Measurements from ENCODE around the gene HDAC9.

The HDAC9 gene

DNA sequence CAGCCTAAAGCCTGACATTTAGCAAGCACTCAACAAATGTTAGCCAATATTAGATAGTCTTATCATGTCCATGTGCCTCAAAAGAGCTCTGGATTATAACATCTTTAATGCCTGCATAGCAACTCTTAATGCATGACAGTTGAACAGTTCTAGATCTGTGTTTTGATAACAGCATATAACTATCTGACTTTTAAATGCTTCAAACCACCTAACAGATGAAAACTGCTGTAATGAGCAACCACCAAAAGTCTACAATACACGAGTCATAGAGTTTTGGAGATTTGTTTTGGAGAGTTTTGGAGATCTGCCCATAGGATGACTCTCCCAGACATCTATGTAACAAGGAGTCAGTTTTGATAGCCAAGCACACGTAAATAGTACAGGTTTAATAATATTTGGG, 394.6 kb downstream of the HDAC9 start:
- DNase-seq (no peak), ATAC-seq (no peak)
- Mint-ChIP-seq H3K27ac (no peak overlapping the region), H3K27me3 (no peaks in the 10 kb centered on the region), H3K36me3 (ENCODE audit: low read depth) (no peaks in the 10 kb centered on the region), H3K9me3 (peaks cover 5% of the 10 kb centered on the region), H3K4me1 (no peaks in the 10 kb centered on the region), H3K4me3 (no peak overlapping the region)

DNA sequence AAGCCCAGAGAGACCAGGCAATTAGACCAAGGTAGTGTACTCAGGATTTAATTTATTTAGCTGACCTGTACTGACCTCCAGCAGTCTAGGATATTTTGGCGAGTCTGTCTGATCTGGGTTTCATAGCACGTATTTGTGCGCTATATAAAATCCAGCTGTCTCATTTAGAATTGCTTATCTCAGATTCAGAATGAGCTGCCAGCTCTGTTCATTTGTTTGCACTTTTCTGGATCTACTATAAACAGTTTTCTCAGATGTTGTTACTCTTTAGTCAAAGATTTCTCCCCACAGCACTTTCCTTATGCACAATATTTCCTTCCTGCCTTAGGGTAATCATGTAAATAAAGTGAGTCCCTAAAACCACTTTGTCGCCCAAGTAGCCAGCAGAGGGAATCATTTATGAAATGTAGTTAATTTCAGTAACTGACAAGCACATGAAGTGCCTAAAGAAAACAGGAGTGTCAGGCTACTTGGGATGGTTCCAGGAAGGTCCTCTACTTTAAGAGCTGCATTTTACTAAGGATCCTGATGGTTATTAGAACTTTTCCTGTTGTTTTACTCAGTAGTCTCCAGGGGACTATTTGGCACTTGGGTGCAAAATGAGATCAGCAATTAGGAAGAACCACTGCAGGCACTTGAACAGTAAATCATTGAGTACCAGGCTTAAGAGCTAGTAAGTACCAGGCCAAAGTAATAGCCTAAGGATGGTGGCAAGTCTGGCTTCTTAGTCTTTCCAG, 395.5 kb downstream of the HDAC9 start:
- H3K27me3 Mint-ChIP-seq = no peaks in the 10 kb centered on the region
- no peaks in the 10 kb centered on the region for H3K4me1 Mint-ChIP-seq
- peaks cover 5% of the 10 kb centered on the region for H3K9me3 Mint-ChIP-seq
- no peak for ATAC-seq
- no peak overlapping the region for H3K27ac Mint-ChIP-seq
- DNase-seq = no peak
- no peak overlapping the region for H3K4me3 Mint-ChIP-seq
- H3K36me3 Mint-ChIP-seq (ENCODE audit: low read depth) = no peaks in the 10 kb centered on the region

DNA sequence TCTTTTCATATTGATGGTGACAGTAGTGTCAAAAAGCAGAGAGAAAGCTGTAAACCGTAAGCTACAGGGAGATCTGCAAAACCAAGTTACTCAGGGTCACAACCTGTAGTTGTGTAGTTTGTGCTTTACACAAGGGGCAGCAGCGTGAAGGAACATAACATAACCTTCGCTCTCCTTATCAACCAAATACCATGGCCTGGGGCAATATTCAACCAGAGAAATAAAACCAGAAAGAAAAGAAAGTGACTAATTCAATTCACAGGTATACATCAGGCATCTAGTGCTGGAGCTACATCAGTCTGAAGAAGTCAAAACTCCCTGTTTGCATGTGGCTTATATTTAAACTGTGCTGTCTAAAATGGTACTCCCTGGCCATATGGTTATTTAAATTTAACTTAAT, 397.6 kb downstream of the HDAC9 start:
- no peak for ATAC-seq
- H3K9me3 Mint-ChIP-seq = peaks cover 5% of the 10 kb centered on the region
- H3K4me1 Mint-ChIP-seq = no peaks in the 10 kb centered on the region
- no peak for DNase-seq
- no peaks in the 10 kb centered on the region for H3K27me3 Mint-ChIP-seq
- no peaks in the 10 kb centered on the region for H3K36me3 Mint-ChIP-seq (ENCODE audit: low read depth)
- no peak overlapping the region for H3K4me3 Mint-ChIP-seq
- H3K27ac Mint-ChIP-seq = no peak overlapping the region

DNA sequence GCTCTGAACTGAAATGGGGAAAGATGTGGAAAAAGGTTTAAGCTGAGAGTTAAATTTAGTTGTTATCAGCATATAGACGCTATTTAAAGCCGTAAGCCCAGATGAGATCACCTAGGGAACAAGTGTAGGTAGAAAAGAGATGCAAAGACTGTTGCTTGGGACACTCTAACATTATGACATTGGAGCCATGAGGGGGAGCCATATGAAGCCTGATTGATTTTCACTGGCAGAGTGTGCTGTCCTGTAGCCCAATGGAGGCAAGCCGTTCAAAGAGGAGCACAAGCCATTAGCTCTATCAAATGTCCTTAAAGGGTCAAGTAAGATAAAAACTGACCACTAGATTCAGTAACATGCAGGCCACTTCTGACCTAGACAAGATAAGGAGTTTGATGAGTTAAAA, 398.6 kb downstream of the HDAC9 start:
- Mint-ChIP-seq H3K27ac (no peak overlapping the region), H3K4me3 (no peak overlapping the region), H3K27me3 (no peaks in the 10 kb centered on the region)

DNA sequence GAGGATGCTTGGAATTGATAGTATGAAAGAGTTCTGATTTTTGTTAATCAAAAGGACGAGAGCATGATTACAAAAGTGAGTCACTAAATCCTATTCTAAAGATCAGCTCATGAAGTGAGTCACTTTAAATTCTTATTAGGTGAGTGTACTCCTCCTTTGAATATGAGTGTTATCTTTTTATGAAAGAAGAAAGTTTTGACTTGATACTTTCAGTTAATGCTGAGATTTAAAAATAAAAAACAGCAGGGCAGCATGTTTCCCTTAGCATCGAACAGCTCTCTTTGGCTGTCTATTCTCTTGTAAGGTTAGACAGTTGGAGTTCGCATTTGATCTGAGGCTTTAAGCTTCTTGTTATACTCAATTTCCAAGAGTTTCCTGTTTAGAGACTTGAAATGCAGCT, 399.9 kb downstream of the HDAC9 start:
- H3K27me3 Mint-ChIP-seq = no peaks in the 10 kb centered on the region
- H3K36me3 Mint-ChIP-seq (ENCODE audit: low read depth) = no peaks in the 10 kb centered on the region
- no peak for DNase-seq
- no peak overlapping the region for H3K27ac Mint-ChIP-seq
- H3K9me3 Mint-ChIP-seq = no peaks in the 10 kb centered on the region
- no peaks in the 10 kb centered on the region for H3K4me1 Mint-ChIP-seq
- no peak overlapping the region for H3K4me3 Mint-ChIP-seq
- no peak for ATAC-seq

More for the DNA sequence above, 398.6 kb downstream of the HDAC9 start:
- Mint-ChIP-seq H3K9me3 (no peaks in the 10 kb centered on the region), H3K4me1 (no peaks in the 10 kb centered on the region), H3K36me3 (ENCODE audit: low read depth) (no peaks in the 10 kb centered on the region)
- ATAC-seq = no peak
- no peak for DNase-seq

DNA sequence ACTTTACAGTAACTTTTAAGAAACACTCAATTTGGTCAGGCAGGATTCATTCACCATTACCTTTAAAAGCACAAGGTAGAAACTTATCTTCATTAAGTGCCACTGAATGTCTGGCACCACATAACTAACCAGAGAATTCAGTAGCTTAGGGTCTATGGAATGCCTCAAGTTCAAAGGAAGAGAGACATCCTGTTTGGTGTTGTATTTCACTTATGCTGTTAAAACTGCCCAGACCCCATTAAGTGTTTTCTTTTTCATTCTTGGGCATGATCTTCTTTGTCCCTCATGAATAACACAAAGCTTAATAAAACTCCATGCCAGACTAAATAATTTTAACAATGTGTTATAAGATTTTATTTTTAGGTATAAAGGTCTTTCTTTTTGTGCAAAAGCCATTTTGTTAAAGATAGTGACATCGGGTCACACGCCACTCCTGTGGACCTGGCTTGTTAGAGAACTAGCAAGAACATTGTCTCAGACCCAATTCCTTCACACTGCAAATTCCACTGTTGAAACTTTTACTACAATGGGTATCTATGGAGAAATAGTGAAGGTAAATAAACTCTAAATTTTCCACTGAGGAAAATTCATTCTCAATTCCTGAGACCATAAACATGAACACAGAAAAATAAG, 400.9 kb downstream of the HDAC9 start:
- Mint-ChIP-seq H3K4me1 (no peaks in the 10 kb centered on the region), H3K27me3 (no peaks in the 10 kb centered on the region), H3K36me3 (ENCODE audit: low read depth) (no peaks in the 10 kb centered on the region), H3K9me3 (no peaks in the 10 kb centered on the region), H3K27ac (no peak overlapping the region), H3K4me3 (no peak overlapping the region)
- ATAC-seq = no peak
- DNase-seq = no peak

DNA sequence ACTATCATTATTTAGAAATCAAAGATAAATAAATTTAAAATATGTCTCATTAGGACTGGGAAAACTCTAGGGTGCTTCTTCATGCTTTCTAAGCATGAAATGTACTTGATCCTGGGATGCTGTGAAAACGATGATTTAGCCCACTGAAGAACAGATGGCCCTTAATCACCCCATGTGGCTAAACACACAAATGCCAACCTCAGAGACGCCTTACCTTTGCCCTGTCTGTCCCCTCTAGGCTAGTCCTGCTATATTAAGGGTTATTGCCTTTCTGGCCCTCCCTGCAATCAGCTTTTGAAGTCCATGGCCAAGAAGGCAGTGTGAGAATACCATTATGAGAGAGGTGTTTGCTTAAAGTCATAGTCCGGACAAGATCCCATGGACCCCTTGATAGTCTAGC, 404.7 kb downstream of the HDAC9 start:
- no peak overlapping the region for H3K27ac Mint-ChIP-seq
- ATAC-seq (no peak), DNase-seq (no peak)
- H3K27me3 Mint-ChIP-seq = no peaks in the 10 kb centered on the region
- no peaks in the 10 kb centered on the region for H3K36me3 Mint-ChIP-seq (ENCODE audit: low read depth)
- H3K9me3 Mint-ChIP-seq = peaks cover 8% of the 10 kb centered on the region
- no peak overlapping the region for H3K4me3 Mint-ChIP-seq
- no peaks in the 10 kb centered on the region for H3K4me1 Mint-ChIP-seq

DNA sequence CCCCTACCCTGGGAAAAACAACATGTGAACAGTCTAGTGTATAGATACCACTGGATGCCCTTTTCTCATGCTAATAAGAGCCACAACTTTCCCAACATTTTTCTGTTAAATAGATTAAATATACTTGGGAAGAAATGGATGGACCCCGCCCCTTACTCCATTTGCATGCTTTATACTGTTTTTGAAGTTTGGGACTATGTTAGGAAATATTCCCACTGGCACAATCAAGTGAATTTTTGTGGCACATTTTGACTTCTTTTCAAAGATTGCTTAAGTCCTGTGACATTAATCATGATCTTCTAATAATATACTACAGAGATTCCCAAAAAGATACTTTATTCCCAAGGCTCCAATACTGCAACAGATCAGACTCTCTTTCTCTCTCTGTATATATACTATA, 405.3 kb downstream of the HDAC9 start:
- Mint-ChIP-seq H3K4me3 (no peak overlapping the region), H3K27me3 (no peaks in the 10 kb centered on the region), H3K9me3 (peaks cover 9% of the 10 kb centered on the region), H3K36me3 (ENCODE audit: low read depth) (no peaks in the 10 kb centered on the region), H3K4me1 (no peaks in the 10 kb centered on the region), H3K27ac (no peak overlapping the region)
- DNase-seq = no peak
- no peak for ATAC-seq

DNA sequence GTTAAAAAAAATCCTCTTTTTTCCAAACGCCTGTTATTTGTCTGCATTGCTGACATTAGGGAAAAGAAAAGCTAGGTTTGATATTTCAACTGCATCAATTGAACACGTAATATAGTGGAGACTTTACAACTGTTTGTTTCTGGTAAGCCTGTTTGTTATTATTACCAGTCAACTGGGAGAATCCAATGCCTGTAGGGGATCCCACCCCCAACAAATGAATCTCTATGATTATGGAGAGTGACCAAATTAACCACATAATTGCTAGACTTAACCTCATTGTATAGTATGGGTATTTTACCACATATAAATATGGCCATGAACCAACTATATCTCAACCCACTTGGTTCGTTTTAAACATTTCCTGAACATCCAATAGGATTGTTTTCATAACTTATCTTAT, 405.8 kb downstream of the HDAC9 start:
- ATAC-seq (no peak), DNase-seq (no peak)
- no peak overlapping the region for H3K27ac Mint-ChIP-seq
- peaks cover 9% of the 10 kb centered on the region for H3K9me3 Mint-ChIP-seq
- H3K4me1 Mint-ChIP-seq = no peaks in the 10 kb centered on the region
- no peaks in the 10 kb centered on the region for H3K36me3 Mint-ChIP-seq (ENCODE audit: low read depth)
- H3K4me3 Mint-ChIP-seq = no peak overlapping the region
- H3K27me3 Mint-ChIP-seq = no peaks in the 10 kb centered on the region

DNA sequence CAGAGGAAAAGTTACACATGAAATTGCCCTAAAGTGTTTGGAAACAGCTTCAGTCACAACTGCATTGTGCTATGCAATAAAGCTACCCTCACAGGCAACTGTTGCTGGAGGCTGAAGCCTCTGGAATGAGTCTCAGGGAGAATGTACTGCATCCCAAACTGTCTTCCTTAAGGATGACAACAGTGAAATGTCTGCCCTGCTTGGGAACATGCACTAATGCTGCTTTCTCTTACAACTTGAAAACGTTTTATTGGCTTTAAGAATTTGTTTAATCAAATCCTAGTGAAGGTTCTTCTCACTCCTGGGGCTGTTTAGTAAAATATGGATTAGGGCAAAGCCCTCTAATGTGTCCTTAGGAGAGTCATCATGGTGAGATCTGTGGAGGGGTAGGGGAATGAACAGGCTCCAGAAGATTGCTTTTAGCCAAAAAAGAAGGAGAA, 406.5 kb downstream of the HDAC9 start:
- DNase-seq = no peak
- H3K27ac Mint-ChIP-seq = no peak overlapping the region
- H3K36me3 Mint-ChIP-seq (ENCODE audit: low read depth) = no peaks in the 10 kb centered on the region
- H3K4me1 Mint-ChIP-seq = no peaks in the 10 kb centered on the region
- no peak overlapping the region for H3K4me3 Mint-ChIP-seq
- ATAC-seq = no peak
- no peaks in the 10 kb centered on the region for H3K27me3 Mint-ChIP-seq
- H3K9me3 Mint-ChIP-seq = peaks cover 9% of the 10 kb centered on the region

DNA sequence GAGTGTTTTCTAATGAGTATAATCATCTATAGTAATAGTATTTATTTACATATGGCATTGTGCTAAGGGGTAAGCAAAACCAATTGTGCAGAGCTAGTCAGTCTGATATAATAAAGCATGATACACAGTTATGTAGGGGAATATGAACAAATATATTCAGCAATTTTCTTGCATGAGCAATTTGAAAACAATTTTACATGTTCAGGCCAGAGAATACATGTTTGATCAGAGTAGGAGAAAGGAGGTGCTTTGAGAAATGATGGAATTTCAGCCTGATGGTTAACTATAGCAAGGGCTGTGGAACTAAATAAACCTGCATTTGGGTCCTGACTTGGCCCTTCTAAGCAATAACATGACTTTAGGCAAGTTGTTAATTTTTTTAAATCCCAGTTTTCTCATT, 407.3 kb downstream of the HDAC9 start:
- no peaks in the 10 kb centered on the region for H3K36me3 Mint-ChIP-seq (ENCODE audit: low read depth)
- ATAC-seq = no peak
- no peak for DNase-seq
- H3K4me3 Mint-ChIP-seq = no peak overlapping the region
- no peaks in the 10 kb centered on the region for H3K4me1 Mint-ChIP-seq
- H3K27me3 Mint-ChIP-seq = no peaks in the 10 kb centered on the region
- peaks cover 9% of the 10 kb centered on the region for H3K9me3 Mint-ChIP-seq
- H3K27ac Mint-ChIP-seq = no peak overlapping the region

DNA sequence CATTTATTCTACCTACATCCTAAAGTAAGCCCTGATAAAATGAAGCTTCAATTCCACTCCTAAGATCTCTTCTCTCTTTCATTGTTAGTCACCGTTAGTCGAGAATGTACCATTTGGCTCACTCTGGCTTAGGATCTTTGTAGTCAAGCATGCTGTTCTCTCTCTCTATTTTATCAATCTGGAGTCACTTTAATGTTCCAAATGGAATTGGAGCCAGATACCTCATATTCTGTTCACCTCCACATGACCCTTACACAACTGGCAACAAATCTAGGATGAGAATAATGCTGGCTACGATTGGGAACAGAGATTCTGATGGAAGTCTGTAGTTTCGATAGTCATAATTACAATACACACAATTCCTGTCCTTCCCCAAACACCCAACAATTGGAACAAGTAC, 408.1 kb downstream of the HDAC9 start:
- ATAC-seq (no peak), DNase-seq (no peak)
- no peaks in the 10 kb centered on the region for H3K36me3 Mint-ChIP-seq (ENCODE audit: low read depth)
- H3K9me3 Mint-ChIP-seq = peaks cover 9% of the 10 kb centered on the region
- no peak overlapping the region for H3K27ac Mint-ChIP-seq
- H3K27me3 Mint-ChIP-seq = no peaks in the 10 kb centered on the region
- H3K4me1 Mint-ChIP-seq = no peaks in the 10 kb centered on the region
- H3K4me3 Mint-ChIP-seq = no peak overlapping the region

DNA sequence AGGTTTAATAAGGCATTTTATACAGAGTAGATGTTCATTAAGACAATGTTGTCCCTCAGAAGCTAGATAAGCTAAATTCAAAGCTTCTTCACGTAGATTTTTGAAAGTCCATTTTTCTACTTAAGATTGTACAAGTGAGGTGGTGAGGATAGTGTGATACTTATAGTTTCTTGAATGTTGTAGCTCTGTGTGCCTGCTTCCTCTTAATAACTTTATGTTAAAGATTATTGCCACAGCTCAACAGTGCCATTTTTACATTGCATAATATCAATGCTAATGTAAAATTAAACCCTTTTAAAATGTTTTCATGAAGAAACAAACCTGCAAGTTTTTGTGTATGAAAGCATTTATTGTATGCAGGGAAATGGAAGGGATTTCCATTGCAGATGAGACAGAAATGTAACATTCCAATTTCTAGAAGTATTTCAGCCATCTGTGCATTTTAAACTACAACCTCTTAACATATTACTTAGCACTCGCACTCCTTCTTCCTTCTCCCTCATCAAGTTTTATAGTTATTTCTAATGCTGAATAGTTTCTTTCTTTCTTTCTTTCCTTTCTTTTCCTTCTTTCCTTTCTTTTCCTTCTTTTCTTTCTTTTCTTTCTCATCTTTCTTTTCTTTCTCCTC, 409.9 kb downstream of the HDAC9 start:
- Mint-ChIP-seq H3K27me3 (no peaks in the 10 kb centered on the region), H3K36me3 (ENCODE audit: low read depth) (no peaks in the 10 kb centered on the region), H3K9me3 (peaks cover 20% of the 10 kb centered on the region), H3K27ac (no peak overlapping the region), H3K4me1 (no peaks in the 10 kb centered on the region), H3K4me3 (no peak overlapping the region)
- DNase-seq (no peak), ATAC-seq (no peak)

DNA sequence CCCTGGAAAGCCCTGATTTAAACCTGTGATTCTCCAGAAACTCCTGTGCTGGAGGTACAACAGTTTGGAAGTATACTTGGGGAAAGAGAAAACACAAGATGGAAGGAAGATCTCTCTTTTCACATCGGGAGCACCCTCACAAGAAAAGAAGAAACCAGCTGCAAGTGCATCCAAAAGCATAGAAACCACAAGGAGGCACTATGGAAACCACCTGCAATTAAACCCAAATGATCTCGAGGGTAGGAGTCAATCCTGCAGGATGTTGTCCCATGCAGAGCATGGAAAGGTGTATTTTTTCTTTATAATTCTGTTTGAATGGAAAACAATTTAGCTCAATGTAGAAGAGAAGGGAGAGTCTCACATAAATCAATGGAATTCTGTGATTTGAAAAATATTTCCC, 411.4 kb downstream of the HDAC9 start:
- Mint-ChIP-seq H3K27me3 (no peaks in the 10 kb centered on the region), H3K4me1 (no peaks in the 10 kb centered on the region), H3K27ac (no peak overlapping the region), H3K9me3 (peaks cover 20% of the 10 kb centered on the region), H3K36me3 (ENCODE audit: low read depth) (no peaks in the 10 kb centered on the region), H3K4me3 (no peak overlapping the region)
- no peak for ATAC-seq
- DNase-seq = no peak

DNA sequence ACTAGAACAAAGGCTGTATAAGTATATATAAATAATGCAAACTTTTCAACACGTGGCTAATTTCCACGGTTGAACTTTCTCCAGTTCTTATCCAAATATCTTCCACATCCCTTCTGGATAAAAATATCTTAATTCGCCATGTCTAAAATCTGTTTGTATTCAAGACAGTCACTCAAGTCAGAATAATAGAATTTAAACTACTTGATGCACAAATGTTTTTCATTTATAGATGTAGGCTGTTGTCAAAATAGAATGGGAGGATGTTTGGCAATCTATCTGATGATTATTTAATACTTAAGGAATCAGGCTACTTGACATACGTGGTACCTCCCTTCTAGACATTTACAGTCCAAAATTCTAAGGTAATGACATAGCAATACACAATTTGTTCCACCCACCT, 417.6 kb downstream of the HDAC9 start:
- ATAC-seq (no peak), DNase-seq (no peak)
- Mint-ChIP-seq H3K4me3 (no peak overlapping the region), H3K36me3 (ENCODE audit: low read depth) (no peaks in the 10 kb centered on the region), H3K4me1 (no peaks in the 10 kb centered on the region), H3K9me3 (peaks cover 14% of the 10 kb centered on the region), H3K27me3 (no peaks in the 10 kb centered on the region), H3K27ac (no peak overlapping the region)

Measured in activated naive CD8-positive, alpha-beta T cell treated with anti-CD3 and anti-CD28 coated beads, Interleukin-2, amount 50 U/mL, for 24 hours (primary cell).